GM12878 (cell line): ENCODE measurements around the gene NEB. TPM values are rescaled to one million over a fixed set of nuclear protein-coding genes. Genes with fewer than 3 reads are reported as not detected.
A peak's percentile ranks its signal among the peaks of the same experiment; 100 is the strongest.

Source experiments
- ATAC-seq: fragments of 200-7000 bp; cut with Tn5 transposase; 3 replicates; pipeline ENCODE4 v1.9.1; 2020; ENCODE audit warnings: mild to moderate bottlenecking, moderate library complexity
- BruUV-seq: library from RNA; stranded (reverse); fragments of 400-500 nt; replicated peaks from 2 replicates; lab custom pipeline; 2021; lab: Mats Ljungman, UMichigan
- CTCF ChIA-PET: fragments of 300-600 bp; sonication (Branson Sonifier 250); formaldehyde crosslinking; extraction: SDS; loops from one replicate; lab custom pipeline; 2021; ENCODE audit warnings: inconsistent platforms; lab: Yijun Ruan, JAX
- POLR2A ChIA-PET: fragments of 350-600 bp; formaldehyde crosslinking; extraction: SDS; loops from one replicate; lab custom pipeline; 2021; ENCODE audit warnings: inconsistent platforms; lab: Charles Lee
- RAD21 ChIA-PET: fragments of 300-600 bp; sonication (Branson Sonifier 250); formaldehyde crosslinking; loops from one replicate; lab custom pipeline; 2023; ENCODE audit warnings: antibody characterized with exemption; ENCODE audit not compliant: unreplicated experiment; lab: Charles Lee
- SMC1A ChIA-PET: fragments of 300-600 bp; sonication (Branson Sonifier 250); formaldehyde crosslinking; loops from one replicate; lab custom pipeline; 2023; ENCODE audit not compliant: unreplicated experiment, uncharacterized antibody; lab: Charles Lee
- DNase-seq: peaks from one replicate; pipeline ENCODE4 v3.0.0-alpha.2; 2011; ENCODE audit warnings: low read depth, low spot score
- FAIRE-seq: peaks from 3 replicates; lab custom pipeline; 2011; peaks lifted over from hg19 to GRCh38; lab: Jason Lieb, UNC
- H2AFZ ChIP-seq: 2 replicates; pipeline ENCODE4 v1.6.0; 2011; ENCODE audit warnings: low read depth, low read length, control low read depth; ENCODE audit not compliant: control insufficient read depth
- H3K27ac ChIP-seq: 2 replicates; pipeline ENCODE4 v1.5.1; 2011; ENCODE audit warnings: control low read depth; ENCODE audit not compliant: control insufficient read depth, insufficient read depth
- H3K27me3 ChIP-seq, 2 experiments: replicated peaks in 1 of 2; 2 replicates each; pipeline versions ENCODE4 v1.6.0 to v1.6.1; 2011; ENCODE audit warnings: low read length in 1 of 2; ENCODE audit not compliant: control insufficient read depth in 2 of 2, insufficient read depth in 2 of 2
- H3K36me3 ChIP-seq, 2 experiments: 2 replicates each; pipeline ENCODE4 v1.5.1; 2011; ENCODE audit warnings: low read length in 1 of 2; ENCODE audit not compliant: control insufficient read depth in 2 of 2, insufficient read depth in 2 of 2
- H3K4me1 ChIP-seq: 2 replicates; pipeline ENCODE4 v1.6.1; 2011; ENCODE audit warnings: mild to moderate bottlenecking, low read length, moderate library complexity, mixed read lengths; ENCODE audit not compliant: control insufficient read depth, insufficient read depth
- H3K4me2 ChIP-seq: 2 replicates; pipeline ENCODE4 v1.6.0; 2011; ENCODE audit warnings: control low read depth; ENCODE audit not compliant: control insufficient read depth, insufficient read depth
- H3K4me3 ChIP-seq: fragments of 200-600 bp; sonication (generic); 2 replicates; pipeline ENCODE4 v1.5.1; 2016
- H3K79me2 ChIP-seq: 2 replicates; pipeline ENCODE4 v1.6.0; 2011; ENCODE audit warnings: low read length; ENCODE audit not compliant: control insufficient read depth, insufficient read depth
- H3K9ac ChIP-seq: 2 replicates; pipeline ENCODE4 v1.8.0; 2011; ENCODE audit warnings: low read length, control low read depth, mixed read lengths; ENCODE audit not compliant: control insufficient read depth, insufficient read depth
- H3K9me3 ChIP-seq: replicated peaks from 3 replicates; pipeline ENCODE4 v1.5.1; 2011; ENCODE audit warnings: mild to moderate bottlenecking, low read length; ENCODE audit not compliant: control insufficient read depth, insufficient read depth
- H4K20me1 ChIP-seq: 2 replicates; pipeline ENCODE4 v1.6.0; 2011; ENCODE audit not compliant: control insufficient read depth, insufficient read depth
- CBX5 ChIP-seq: sonication (generic); IDR thresholded peaks from 2 replicates; pipeline ENCODE4 v1.6.1; 2016; ENCODE audit warnings: low read depth, moderate library complexity, mild to moderate bottlenecking, inconsistent platforms
- CHD1 ChIP-seq: IDR thresholded peaks from 2 replicates; pipeline ENCODE4 v1.6.1; 2012; ENCODE audit warnings: low read depth, low read length, improper control_type of control experiment
- CTCF ChIP-seq, 3 experiments: IDR thresholded peaks in 2 of 3; conservative IDR thresholded peaks in 1 of 3; 2 replicates each; pipeline ENCODE4 v1.5.1; 2011; ENCODE audit warnings: low read depth in 3 of 3, low read length in 3 of 3, mild to moderate bottlenecking in 3 of 3, control low read depth in 2 of 3, moderate library complexity in 2 of 3, inconsistent platforms in 1 of 3, mixed read lengths in 1 of 3; ENCODE audit not compliant: control insufficient read depth in 2 of 3, insufficient read depth in 1 of 3; ENCODE audit errors: extremely low read depth in 1 of 3
- MEF2B ChIP-seq: fragments of 450-650 bp; IDR thresholded peaks from 2 replicates; pipeline ENCODE4 v1.6.1; 2018; ENCODE audit warnings: mild to moderate bottlenecking, moderate library complexity; ENCODE audit not compliant: partially characterized antibody, poor library complexity, severe bottlenecking
- RUNX3 ChIP-seq: IDR thresholded peaks from 2 replicates; pipeline ENCODE4 v1.6.1; 2012; ENCODE audit warnings: low read length, inconsistent platforms
- SUPT20H ChIP-seq: IDR thresholded peaks from 2 replicates; pipeline ENCODE4 v1.6.1; 2011; ENCODE audit warnings: low read depth, mild to moderate bottlenecking, low read length, moderate library complexity, borderline replicate concordance; ENCODE audit not compliant: control insufficient read depth
- TCF12 ChIP-seq: IDR thresholded peaks from 2 replicates; pipeline ENCODE4 v1.6.1; 2011; ENCODE audit warnings: low read depth, mild to moderate bottlenecking, low read length
- ZZZ3 ChIP-seq: IDR thresholded peaks from 2 replicates; pipeline ENCODE4 v1.6.1; 2011; ENCODE audit warnings: low read depth; ENCODE audit not compliant: control insufficient read depth, insufficient read length
- WGBS: methylation state at CpG from one replicate; pipeline ENCODE4 v1.1.6; 2016; ENCODE audit warnings: low lambda C conversion rate; ENCODE audit not compliant: insufficient replicate concordance, insufficient coverage; ENCODE audit errors: missing lambda C conversion rate; 5-methylcytosine and 5-hydroxymethylcytosine counted together
- in situ Hi-C: fragments of 300-500 bp; cut with MboI; formaldehyde crosslinking; loops from 9 replicates; pipeline ENCODE4 v1.14.3; 2018; ENCODE audit warnings: mixed read lengths
- intact Hi-C: fragments of 100-400 bp; cut with micrococcal nuclease; formaldehyde crosslinking; loops from one replicate; pipeline ENCODE4 v1.14.2; 2022; ENCODE audit not compliant: unreplicated experiment
- polyA plus RNA-seq, 11 experiments: library from polyadenylated mRNA; depleted of rRNA in 4 of 11; unstranded in 6 of 11; stranded (reverse) in 5 of 11; fragments of >200 nt; fragmentation: Nextera tagmentation in 4 of 11; fragmentation: Illumina TruSeq in 1 of 11; extraction: Ambion mirVana in 4 of 11; extraction: Trizol in 1 of 11; gene quantifications; 1 replicate in 1 of 11; 2 replicates in 10 of 11; pipeline versions ENCODE4 v1.2.1 to v1.2.3, GENCODE V29; 2011 to 2016; ENCODE audit warnings: inconsistent platforms in 2 of 11, missing spikeins in 2 of 11, low read depth in 1 of 11
- total RNA-seq, 4 experiments: library from RNA; depleted of rRNA in 3 of 4; stranded (reverse); fragments of >200 nt in 3 of 4; fragmentation: Illumina TruSeq in 1 of 4; extraction: Trizol in 1 of 4; gene quantifications; 2 replicates each; pipeline versions ENCODE4 v1.2.1 to v1.2.3, GENCODE V29; 2013 to 2021

Gene NEB
- total and polyA plus RNA-seq, 10 of the 15 experiments (the other 5 are each of a cell fraction or from before 2014, with no cell fraction given): 0.04 to 0.77 (median 0.12) TPM

GRCh38 chr2:151650456-151650855, 83.8 kb downstream of the NEB start:
- CTCF ChIA-PET: interaction anchor here (0.7 to 2.1 kb wide), 4 partner anchors 10 to 328 kb away, joined by 3 to 6 read pairs (median 4); no protein-coding TSS in a partner anchor
- Histone ChIP-seq H3K4me1 (no peaks in the 10 kb centered on the region), H3K9ac (no peak overlapping the region), H3K27ac (no peak overlapping the region), H3K4me2 (no peak overlapping the region), H3K79me2 (no peaks in the 10 kb centered on the region), H3K36me3 (no peaks in the 10 kb centered on the region), H2AFZ (no peak overlapping the region), H4K20me1 (no peaks in the 10 kb centered on the region), H3K4me3 (no peak overlapping the region), H3K9me3 (no peaks in the 10 kb centered on the region), H3K27me3 (no peaks in the 10 kb centered on the region; a peak in 1 of 4 replicates)
- TF ChIP-seq CBX5: no peak
- no peak for TF ChIP-seq ZZZ3
- no peak for TF ChIP-seq TCF12
- TF ChIP-seq CTCF (IDR thresholded peaks at IDR 0.05 in 2 of 3, conservative IDR thresholded peaks at IDR 0.05 in 1 of 3; ENCODE audit: control insufficient read depth in 2 of 3, extremely low read depth in 1 of 3, insufficient read depth in 1 of 3, low read depth in 3 of 3, low read length in 3 of 3): no peak
- TF ChIP-seq MEF2B: no peak
- TF ChIP-seq SUPT20H: no peak
- no peak for TF ChIP-seq RUNX3
- no peak for TF ChIP-seq CHD1
- 58% methylated on average over 3 of the region's 3 CpGs for WGBS
- SMC1A ChIA-PET: interaction anchor here (0.9 to 1.3 kb wide), 3 partner anchors 10 to 605 kb away, joined by 3 read pairs; no protein-coding TSS in a partner anchor
- FAIRE-seq (peak; percentile 7), DNase-seq (no peak), ATAC-seq (no peak)
- intact Hi-C loops (no loop called here), in situ Hi-C loops (no loop called here)
- RAD21 ChIA-PET: no interaction called here
- POLR2A ChIA-PET: no interaction called here
- no TSS peak for BruUV-seq
